ENCODE measurements around the gene TMEM191C. TPM values are rescaled to one million over a fixed set of nuclear protein-coding genes. Genes with fewer than 3 reads are reported as not detected.

The TMEM191C gene
- total RNA-seq, 4 donors from 2014 or later = 0.13 to 4.0 (median 1.5) TPM

- WGBS, 2 donors = 98% methylated on average over 10 to 13 of the region's 13 CpGs
- TF ChIP-seq POLR2A (IDR thresholded peaks at IDR 0.05) (no peak), CTCF (IDR thresholded peaks at IDR 0.05) (no peak)
- DNase-seq (ENCODE audit: low spot score in 2 of 2) = peak; percentile 8 to 75
- H3K4me3 ChIP-seq (ENCODE audit: low read depth, poor library complexity, severe bottlenecking) = no peak overlapping the region
- intact Hi-C loops (cut with DNase I; ENCODE audit: low total_unique reads) = no loop called here
Observed at GRCh38 chr22:21443057-21443734, 24.0 kb upstream of the TMEM191C start.

GRCh38 chr22:21443735-21444421 is 23.3 kb upstream of the TMEM191C start:
- intact Hi-C loops (cut with DNase I; ENCODE audit: low total_unique reads) = no loop called here

GRCh38 chr22:21444701-21445436 is 22.3 kb upstream of the TMEM191C start:
- no peak overlapping the region for H3K4me3 ChIP-seq (ENCODE audit: low read depth, poor library complexity, severe bottlenecking)
- intact Hi-C loops (cut with DNase I; ENCODE audit: low total_unique reads) = no loop called here

More at GRCh38 chr22:21443735-21444421, 23.3 kb upstream of the TMEM191C start:
- 89 to 92% methylated on average over 12 to 16 of the region's 16 CpGs for WGBS, 2 donors
- H3K4me3 ChIP-seq (ENCODE audit: low read depth, poor library complexity, severe bottlenecking) = no peak overlapping the region
- DNase-seq (ENCODE audit: low spot score in 2 of 2) = peak; percentile 9 to 66
- TF ChIP-seq CTCF (IDR thresholded peaks at IDR 0.05) = no peak
- no peak for TF ChIP-seq POLR2A (IDR thresholded peaks at IDR 0.05)

GRCh38 chr22:21445437-21446127 is 21.6 kb upstream of the TMEM191C start:
- TF ChIP-seq POLR2A (IDR thresholded peaks at IDR 0.05) (no peak), CTCF (IDR thresholded peaks at IDR 0.05) (no peak)
- peak in 1 of 2 donors; percentile 10 for DNase-seq (ENCODE audit: low spot score in 2 of 2)
- 96 to 98% methylated on average over 20 to 26 of the region's 27 CpGs for WGBS, 2 donors
- H3K4me3 ChIP-seq (ENCODE audit: low read depth, poor library complexity, severe bottlenecking) = no peak overlapping the region
- intact Hi-C loops (cut with DNase I; ENCODE audit: low total_unique reads) = no loop called here

More at GRCh38 chr22:21444701-21445436, 22.3 kb upstream of the TMEM191C start:
- WGBS, 2 donors = 88 to 91% methylated on average over 14 to 26 of the region's 35 CpGs
- no peak for TF ChIP-seq POLR2A (IDR thresholded peaks at IDR 0.05)
- no peak for TF ChIP-seq CTCF (IDR thresholded peaks at IDR 0.05)
- peak; percentile 7 to 75 for DNase-seq (ENCODE audit: low spot score in 2 of 2)

GRCh38 chr22:21446128-21446826 is 20.9 kb upstream of the TMEM191C start:
- intact Hi-C loops (cut with DNase I; ENCODE audit: low total_unique reads) = no loop called here
- peak; percentile 10 to 81 for DNase-seq (ENCODE audit: low spot score in 2 of 2)
- TF ChIP-seq CTCF (IDR thresholded peaks at IDR 0.05) = no peak
- TF ChIP-seq POLR2A (IDR thresholded peaks at IDR 0.05) = no peak
- no peak overlapping the region for H3K4me3 ChIP-seq (ENCODE audit: low read depth, poor library complexity, severe bottlenecking)
- WGBS, 2 donors = 94 to 96% methylated on average over 49 of the region's 49 CpGs
